ENCODE measurements around the gene MPC2.

GRCh38 chr1:167922023-167922422 lies 14.8 kb downstream of the MPC2 start:
- TF ChIP-seq POLR2AphosphoS5 (IDR thresholded peaks at IDR 0.05; ENCODE audit: borderline replicate concordance, low read depth, low read length) (no peak), FOXP2 (optimal IDR thresholded peaks at IDR 0.05; ENCODE audit: control extremely low read depth, extremely low read length, insufficient read depth) (no peak), EZH2 (IDR thresholded peaks at IDR 0.05) (no peak)
